Measurements from ENCODE around the gene GAS7.

The GAS7 gene

GRCh38 chr17:9958586-9959281 lies 239.7 kb downstream of the GAS7 start:
- no peak for DNase-seq (ENCODE audit: low read depth)
- H3K4me3 ChIP-seq (ENCODE audit: low read depth, low read length), result no peak overlapping the region
- TF ChIP-seq, protein P1, sequence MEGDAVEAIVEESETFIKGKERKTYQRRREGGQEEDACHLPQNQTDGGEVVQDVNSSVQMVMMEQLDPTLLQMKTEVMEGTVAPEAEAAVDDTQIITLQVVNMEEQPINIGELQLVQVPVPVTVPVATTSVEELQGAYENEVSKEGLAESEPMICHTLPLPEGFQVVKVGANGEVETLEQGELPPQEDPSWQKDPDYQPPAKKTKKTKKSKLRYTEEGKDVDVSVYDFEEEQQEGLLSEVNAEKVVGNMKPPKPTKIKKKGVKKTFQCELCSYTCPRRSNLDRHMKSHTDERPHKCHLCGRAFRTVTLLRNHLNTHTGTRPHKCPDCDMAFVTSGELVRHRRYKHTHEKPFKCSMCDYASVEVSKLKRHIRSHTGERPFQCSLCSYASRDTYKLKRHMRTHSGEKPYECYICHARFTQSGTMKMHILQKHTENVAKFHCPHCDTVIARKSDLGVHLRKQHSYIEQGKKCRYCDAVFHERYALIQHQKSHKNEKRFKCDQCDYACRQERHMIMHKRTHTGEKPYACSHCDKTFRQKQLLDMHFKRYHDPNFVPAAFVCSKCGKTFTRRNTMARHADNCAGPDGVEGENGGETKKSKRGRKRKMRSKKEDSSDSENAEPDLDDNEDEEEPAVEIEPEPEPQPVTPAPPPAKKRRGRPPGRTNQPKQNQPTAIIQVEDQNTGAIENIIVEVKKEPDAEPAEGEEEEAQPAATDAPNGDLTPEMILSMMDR (IDR thresholded peaks at IDR 0.05; ENCODE audit: low read depth, low read length, missing control alignments), result no peak

DNA sequence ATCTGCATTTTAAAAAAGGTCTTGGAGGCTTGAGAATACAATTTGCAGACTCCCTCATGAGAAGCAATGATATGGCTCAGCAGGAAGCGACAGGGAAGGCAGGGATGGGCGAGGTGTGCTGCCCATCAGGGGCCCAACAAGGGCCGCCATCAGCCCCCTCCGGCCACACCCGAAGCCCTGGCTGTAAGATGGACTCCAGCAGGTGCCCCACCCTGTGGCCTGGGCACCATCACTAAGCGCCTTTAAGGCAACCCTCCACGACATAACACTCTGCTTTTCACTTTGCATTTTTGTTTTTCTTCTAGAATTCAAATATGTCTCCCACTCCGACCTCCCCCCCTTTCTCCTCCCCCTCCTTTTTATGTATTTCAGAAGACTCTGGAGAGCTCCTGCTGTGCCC lies 241.2 kb downstream of the GAS7 start:
- H3K4me3 ChIP-seq (ENCODE audit: low read depth, low read length), result no peak overlapping the region
- no peak for DNase-seq (ENCODE audit: low read depth)
- TF ChIP-seq, protein P1 (IDR thresholded peaks at IDR 0.05; ENCODE audit: low read depth, low read length, missing control alignments), result no peak

GRCh38 chr17:9956474-9957131 lies 241.8 kb downstream of the GAS7 start:
- TF ChIP-seq, protein P1 (IDR thresholded peaks at IDR 0.05; ENCODE audit: low read depth, low read length, missing control alignments), result no peak
- no peak for DNase-seq (ENCODE audit: low read depth)
- no peak overlapping the region for H3K4me3 ChIP-seq (ENCODE audit: low read depth, low read length)

DNA sequence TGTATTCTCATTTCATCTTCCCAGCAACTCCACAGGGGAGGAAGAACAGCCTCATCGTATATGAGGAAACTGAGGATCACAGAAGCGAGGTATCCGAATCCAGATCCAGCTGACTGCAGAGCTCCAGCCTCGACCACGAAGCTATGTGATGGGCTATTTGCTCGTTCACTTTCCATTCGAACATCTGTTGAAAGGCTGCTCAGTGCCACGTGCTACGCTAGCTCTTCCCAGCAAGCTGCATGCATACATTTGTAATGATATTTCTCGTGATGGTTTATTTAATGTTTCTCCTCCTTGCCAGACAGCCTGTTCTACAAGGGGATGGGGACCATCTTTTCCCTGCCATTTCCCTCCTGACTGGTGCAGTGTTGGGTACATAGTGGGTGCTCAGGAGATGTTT lies 244.9 kb downstream of the GAS7 start:
- H3K4me3 ChIP-seq (ENCODE audit: low read depth, low read length), result no peak overlapping the region
- TF ChIP-seq, protein P1 (IDR thresholded peaks at IDR 0.05; ENCODE audit: low read depth, low read length, missing control alignments), result no peak
- no peak for DNase-seq (ENCODE audit: low read depth)

- no peak for DNase-seq (ENCODE audit: low read depth)
- TF ChIP-seq, protein P1 (IDR thresholded peaks at IDR 0.05; ENCODE audit: low read depth, low read length, missing control alignments), result no peak
- no peak overlapping the region for H3K4me3 ChIP-seq (ENCODE audit: low read depth, low read length)
Observed at GRCh38 chr17:9951803-9952202, 246.6 kb downstream of the GAS7 start.

GRCh38 chr17:9948928-9949327 lies 249.5 kb downstream of the GAS7 start:
- no peak for DNase-seq (ENCODE audit: low read depth)

More at GRCh38 chr17:9948928-9949327, 249.5 kb downstream of the GAS7 start:
- H3K4me3 ChIP-seq (ENCODE audit: low read depth, low read length), result no peak overlapping the region
- TF ChIP-seq, protein P1 (IDR thresholded peaks at IDR 0.05; ENCODE audit: low read depth, low read length, missing control alignments), result no peak

Measured in GM12864 (cell line).